Skin of body (tissue), 2 donors: Measurements from ENCODE around the gene SP110. TPM values are rescaled to one million over a fixed set of nuclear protein-coding genes. Genes with fewer than 3 reads are reported as not detected.
"Not testable (repeated sequence)": the region's sequence is repeated elsewhere in the genome, so short reads cannot be mapped to it uniquely, and the experiment has no call there.

ENCODE experiments used
- DNase-seq: peaks from one replicate; lab custom pipeline; 2025; lab: John Stamatoyannopoulos, UW
- total RNA-seq: library from RNA; depleted of rRNA; stranded (reverse); fragments of >200 nt; gene quantifications from one replicate; pipeline ENCODE4 v1.2.3, GENCODE V29; 2014

Gene SP110
- total RNA-seq: 12.2 TPM

DNA sequence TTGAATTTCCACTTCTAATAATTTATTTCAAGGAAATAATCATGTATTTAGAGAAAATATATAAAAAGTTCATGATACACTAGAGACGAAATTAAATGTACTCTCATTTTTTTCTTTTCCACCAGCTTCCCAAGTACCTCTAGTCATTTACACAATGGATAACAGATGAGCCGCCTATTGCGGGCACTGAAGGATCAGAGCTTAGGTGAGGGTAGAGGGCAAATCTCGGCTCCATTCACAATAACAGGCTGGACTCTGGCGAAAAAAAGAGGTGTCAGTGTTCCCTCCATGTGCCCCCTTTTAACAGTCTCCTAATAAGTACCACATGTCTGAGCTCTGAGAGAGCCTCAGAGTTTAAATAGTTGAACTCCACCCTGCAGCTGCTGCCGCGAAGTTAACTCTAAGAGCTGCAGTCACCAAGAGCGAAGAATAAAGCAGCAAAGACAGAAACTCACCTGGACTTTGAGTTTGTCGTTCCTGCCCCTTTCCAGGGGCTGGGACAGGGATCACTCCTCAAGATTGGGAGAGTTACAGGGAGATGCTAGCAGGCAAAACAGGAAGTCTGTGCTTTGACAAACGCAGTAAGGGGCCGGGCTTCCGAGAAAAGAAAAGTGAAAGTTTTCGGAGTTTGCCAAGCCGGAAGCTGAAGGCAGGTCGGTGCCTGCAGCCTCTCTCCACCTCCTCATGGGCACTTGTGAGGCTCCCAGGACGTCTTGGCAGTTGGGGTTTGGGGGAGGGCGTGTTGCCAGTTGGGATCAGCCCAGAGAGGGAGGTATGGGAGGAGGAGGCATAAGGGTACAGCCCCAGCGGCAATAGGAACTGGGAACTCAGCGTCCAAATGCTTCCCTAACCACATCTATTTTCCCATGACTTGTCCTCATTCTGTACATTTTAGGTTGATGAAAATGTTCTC, at the start of gene SP110:
Gene SP110, minus strand, starts transcription at position 566 of the 913 bp plus-strand sequence. CDS start 3,057 bp downstream, outside the sequence.
- peak; percentile 82 for DNase-seq

- no peak for DNase-seq
Measured at GRCh38 chr2:230268606-230269243, 48.9 kb upstream of the SP110 start.

DNA sequence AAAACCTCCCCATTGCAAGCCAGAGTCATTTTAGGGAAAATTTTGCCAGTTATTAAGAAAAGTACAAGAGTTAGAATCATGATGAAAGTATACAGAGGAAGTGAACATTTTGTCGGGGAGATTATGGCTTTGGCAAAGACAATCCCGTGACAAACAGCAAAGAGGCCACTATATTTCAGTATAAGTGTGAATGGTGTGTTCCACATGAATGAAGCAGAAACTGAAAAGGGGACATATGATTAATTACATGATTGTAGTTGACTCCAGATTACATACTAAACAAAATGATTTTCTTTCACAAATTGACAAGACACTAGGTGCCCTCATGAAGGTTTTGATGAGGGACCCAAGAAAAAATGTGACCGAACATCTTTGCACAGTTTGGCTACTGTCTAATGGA, 47.8 kb upstream of the SP110 start:
- no peak for DNase-seq

DNA sequence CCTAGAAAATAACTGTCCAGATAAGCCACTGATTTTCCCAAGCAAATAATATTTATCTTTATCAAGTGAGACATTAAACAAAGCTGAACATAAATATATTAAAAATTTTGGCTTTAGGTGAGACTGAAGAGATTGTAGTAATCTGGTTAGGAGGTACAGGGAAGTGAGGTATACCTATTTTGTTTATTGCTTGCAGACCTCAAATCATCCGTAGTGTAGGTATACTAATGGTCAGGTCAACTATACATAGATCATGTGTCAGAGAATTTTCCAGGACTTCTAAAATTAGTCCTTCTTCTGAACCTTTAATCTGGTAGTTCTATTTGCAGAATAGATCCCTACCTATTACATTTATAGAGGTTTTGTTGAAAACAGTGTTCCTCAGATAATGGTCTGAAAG, 47.3 kb upstream of the SP110 start:
- no peak for DNase-seq

DNA sequence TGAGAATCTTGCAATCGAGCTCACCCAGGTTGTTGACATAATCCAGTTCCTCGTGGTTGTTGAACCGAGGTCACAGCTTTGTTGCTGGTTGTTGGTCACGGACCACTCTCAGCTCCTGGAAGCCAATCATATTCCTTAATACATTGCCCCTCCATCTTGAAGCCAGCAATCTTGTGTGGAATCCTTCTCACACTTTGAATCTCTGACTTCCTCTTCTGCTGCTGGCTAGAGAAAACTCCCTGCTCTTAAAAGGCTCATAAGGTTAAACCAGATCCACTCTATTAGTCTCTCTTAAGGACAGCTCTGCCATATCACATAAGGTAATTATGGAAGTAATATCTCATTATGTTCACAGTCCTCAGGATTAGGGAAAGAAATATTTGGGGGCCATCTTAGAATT, 46.9 kb upstream of the SP110 start:
- no peak for DNase-seq

GRCh38 chr2:230264945-230265344, 45.2 kb upstream of the SP110 start:
- DNase-seq: not testable (repeated sequence)

DNA sequence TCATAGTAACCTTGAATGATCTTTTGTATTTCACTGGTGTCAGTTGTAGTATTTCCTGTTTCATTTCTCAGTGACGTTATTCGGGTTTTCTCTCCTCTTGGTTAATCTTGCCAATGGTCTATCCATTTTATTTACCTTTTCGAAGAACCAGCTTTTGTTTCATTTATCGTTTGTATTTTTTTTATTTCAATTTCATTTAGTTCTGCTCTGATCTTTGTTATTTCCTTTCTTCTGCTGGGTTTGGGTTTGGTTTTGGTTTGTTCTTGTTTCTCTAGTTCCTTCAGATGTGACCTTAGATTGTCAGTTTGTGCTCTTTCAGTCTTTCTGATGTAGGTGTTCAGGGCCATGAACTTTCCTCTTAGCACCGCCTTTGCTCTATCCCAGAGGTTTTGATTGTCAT, 42.5 kb upstream of the SP110 start:
- DNase-seq: no peak

GRCh38 chr2:230258483-230258882, 38.7 kb upstream of the SP110 start:
- DNase-seq: peak; percentile 9

DNA sequence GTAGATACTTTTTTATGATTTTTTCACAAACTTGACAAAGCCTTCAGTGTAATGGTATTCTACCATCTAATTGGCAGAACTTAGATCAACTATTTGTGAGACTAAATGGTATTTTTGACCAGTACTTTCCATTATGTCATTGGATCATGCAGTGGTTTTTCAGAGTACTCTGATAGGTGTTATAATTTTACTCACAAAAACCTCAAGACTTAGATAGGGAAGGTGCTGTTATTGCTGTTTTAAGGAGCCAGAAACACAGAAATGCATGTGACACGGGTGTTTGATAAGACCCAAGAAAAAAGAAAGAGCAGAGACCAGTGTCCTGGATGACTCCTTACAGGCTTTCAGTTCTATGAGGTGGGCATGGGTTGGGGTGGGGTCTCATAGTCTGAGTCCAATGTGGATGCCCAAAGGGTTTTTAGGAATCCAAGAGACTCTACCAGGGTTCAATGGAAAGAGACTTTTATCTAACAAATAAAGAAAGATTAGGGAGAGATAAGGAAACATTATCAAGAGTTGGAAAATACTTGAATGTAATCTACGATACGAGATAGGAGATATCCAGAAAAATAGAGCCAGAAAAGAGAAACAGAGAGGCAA, 37.0 kb upstream of the SP110 start:
- DNase-seq: no peak

- DNase-seq: no peak
Measured at GRCh38 chr2:230254152-230254881, 34.5 kb upstream of the SP110 start.

- no peak for DNase-seq
Measured at GRCh38 chr2:230250231-230250630, 30.4 kb upstream of the SP110 start.

GRCh38 chr2:230246206-230246605, 26.4 kb upstream of the SP110 start:
- DNase-seq: no peak

DNA sequence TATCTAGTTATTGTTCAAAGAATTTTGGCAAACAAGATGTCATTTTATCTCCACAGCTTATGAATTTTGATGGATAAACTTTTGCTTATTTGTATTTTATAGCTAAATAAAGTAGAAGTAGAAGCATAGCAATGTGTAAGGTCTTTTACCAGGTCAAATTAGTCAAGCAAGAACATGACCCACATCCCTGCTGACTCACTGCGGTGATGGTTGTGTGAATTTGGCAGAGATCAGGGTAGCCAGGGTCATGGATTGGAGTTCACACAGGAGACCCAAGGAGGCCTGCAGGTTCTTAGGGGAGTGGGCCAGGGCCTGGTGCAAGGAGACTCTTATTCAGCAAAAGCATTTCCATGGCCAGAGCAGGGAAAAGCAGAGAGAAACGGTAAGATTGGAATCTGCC, 24.4 kb upstream of the SP110 start:
- DNase-seq: no peak

- DNase-seq: no peak
Measured at GRCh38 chr2:230234845-230235244, 15.1 kb upstream of the SP110 start.

DNA sequence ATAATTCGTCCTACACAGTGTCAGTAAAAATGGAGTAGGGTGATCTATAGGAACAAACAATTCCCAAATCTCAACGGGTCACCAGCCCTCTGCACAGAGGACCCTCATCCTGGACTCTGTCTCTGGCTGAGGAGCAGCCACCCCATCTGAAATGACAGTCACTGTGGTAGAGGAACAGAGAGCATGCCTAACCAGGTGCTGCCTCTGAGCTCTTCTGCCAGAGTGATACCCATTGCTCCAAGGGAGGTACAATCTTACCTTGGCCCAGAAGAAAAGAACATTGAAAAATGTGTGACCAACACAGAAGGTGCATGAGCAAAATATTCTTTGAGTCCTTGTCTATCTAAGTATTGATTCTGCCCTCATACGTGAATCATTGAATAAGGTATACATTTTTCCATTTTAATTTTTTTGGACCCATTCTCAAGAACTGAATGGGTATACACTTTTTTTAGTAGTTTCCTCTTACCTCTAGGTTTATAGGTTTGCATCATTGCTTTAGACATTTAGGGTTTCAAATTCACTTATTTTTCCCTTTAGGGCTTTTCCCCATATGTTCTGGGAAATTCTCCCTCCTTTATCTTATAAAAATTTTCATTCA, 14.4 kb upstream of the SP110 start:
- DNase-seq: no peak

DNA sequence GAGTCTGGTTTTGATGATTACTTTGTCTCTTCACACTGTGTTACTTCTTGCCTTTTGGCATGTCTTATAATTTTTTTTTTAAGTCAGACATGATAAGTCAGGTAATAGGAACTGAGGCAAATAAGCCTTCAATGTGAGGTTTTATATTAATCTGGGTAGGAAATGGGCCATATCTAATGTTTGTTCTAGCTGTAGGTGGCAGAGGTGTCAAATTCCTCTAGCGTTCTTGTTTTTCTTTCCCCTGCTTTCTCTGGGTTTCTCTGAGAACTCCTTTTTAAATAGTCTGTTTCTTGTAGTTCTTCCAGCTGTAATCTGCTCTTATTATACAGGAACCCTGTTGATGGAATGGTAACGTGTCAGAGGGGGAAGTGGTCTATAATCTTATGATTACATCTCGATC, 11.5 kb upstream of the SP110 start:
- DNase-seq: no peak

GRCh38 chr2:230230496-230231200, 10.9 kb upstream of the SP110 start:
- no peak for DNase-seq

DNA sequence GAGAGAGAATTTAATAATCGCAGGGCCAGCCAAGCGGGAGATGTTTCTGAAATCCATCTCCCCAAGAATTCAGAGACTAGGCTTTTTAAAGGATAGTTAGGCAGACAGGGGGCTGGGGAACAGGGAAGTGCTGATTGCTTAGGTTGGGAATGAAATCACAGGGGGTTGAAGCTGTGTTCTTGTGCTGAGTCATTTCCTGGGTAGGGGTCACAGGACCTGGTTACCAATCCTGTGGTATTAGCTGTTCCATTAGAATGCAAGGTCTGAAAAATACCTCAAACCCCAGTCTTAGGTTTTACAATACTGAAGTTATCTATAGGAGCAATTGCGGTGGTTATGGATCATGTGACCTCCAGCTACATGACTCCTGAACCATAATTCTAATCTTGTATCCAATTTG, 10.3 kb upstream of the SP110 start:
- no peak for DNase-seq

- no peak for DNase-seq
Measured at GRCh38 chr2:230227216-230227615, 7.4 kb upstream of the SP110 start.

DNA sequence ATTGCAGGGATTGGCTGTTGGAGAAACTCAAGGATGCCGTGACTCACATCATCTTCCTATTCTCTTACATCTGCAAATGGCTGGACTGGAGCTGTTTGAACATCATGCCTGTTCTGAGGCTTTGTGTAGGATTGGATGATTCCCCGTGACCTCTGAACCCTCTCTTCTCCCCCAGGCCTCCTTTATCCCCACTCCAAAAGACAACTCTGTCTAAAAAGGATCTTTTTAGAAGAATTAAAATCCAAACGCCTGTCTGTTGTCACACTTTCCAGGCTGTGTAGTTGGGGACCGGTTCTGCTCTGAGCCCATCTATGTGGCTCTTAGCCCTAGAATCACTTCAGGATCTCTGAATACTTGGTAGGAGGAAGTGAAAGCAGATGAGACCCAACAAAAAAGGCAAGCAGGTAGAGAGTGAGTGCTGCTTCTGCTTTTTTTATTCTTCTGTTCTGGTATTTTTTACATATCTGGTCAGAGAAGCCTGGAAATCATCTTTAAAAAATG, 6.3 kb upstream of the SP110 start:
- DNase-seq: no peak
